HG02973 (cell line): ENCODE data around the gene AFAP1.

Experiments
- ATAC-seq: cut with Tn5 transposase; IDR thresholded peaks from one replicate; pipeline ENCODE4 v1.9.1; 2021; ENCODE audit warnings: moderate library complexity; ENCODE audit not compliant: unreplicated experiment

AFAP1 gene

GRCh38 chr4:7826176-7826908 is 113.3 kb downstream of the AFAP1 start:
- ATAC-seq: no peak

- ATAC-seq: no peak
Measured at GRCh38 chr4:7824218-7824617, 115.4 kb downstream of the AFAP1 start.

GRCh38 chr4:7823416-7823824 is 116.2 kb downstream of the AFAP1 start:
- no peak for ATAC-seq

GRCh38 chr4:7822877-7823276 is 116.8 kb downstream of the AFAP1 start:
- ATAC-seq: no peak

GRCh38 chr4:7822137-7822505 is 117.5 kb downstream of the AFAP1 start:
- ATAC-seq: no peak

GRCh38 chr4:7821245-7822136 is 118.2 kb downstream of the AFAP1 start:
- no peak for ATAC-seq

- no peak for ATAC-seq
Measured at GRCh38 chr4:7820031-7820818, 119.4 kb downstream of the AFAP1 start.

- no peak for ATAC-seq
Measured at GRCh38 chr4:7819446-7819845, 120.2 kb downstream of the AFAP1 start.

GRCh38 chr4:7818399-7818911 is 121.2 kb downstream of the AFAP1 start:
- ATAC-seq: no peak

GRCh38 chr4:7817877-7818398 is 121.7 kb downstream of the AFAP1 start:
- no peak for ATAC-seq

GRCh38 chr4:7816771-7817170 is 122.9 kb downstream of the AFAP1 start:
- no peak for ATAC-seq

GRCh38 chr4:7815981-7816380 is 123.7 kb downstream of the AFAP1 start:
- ATAC-seq: no peak

GRCh38 chr4:7815562-7815961 is 124.1 kb downstream of the AFAP1 start:
- no peak for ATAC-seq

- no peak for ATAC-seq
Measured at GRCh38 chr4:7814451-7814850, 125.2 kb downstream of the AFAP1 start.

- no peak for ATAC-seq
Measured at GRCh38 chr4:7813674-7814073, 126.0 kb downstream of the AFAP1 start.

GRCh38 chr4:7812921-7813320 is 126.7 kb downstream of the AFAP1 start:
- no peak for ATAC-seq

GRCh38 chr4:7812231-7812857 is 127.3 kb downstream of the AFAP1 start:
- ATAC-seq: no peak

- no peak for ATAC-seq
Measured at GRCh38 chr4:7811536-7812191, 128.0 kb downstream of the AFAP1 start.

GRCh38 chr4:7810783-7811535 is 128.7 kb downstream of the AFAP1 start:
- no peak for ATAC-seq
